HG03432 (cell line): Measurements from ENCODE around the gene OR5AL1.
"Not testable (repeated sequence)": the region's sequence is repeated elsewhere in the genome, so short reads cannot be mapped to it uniquely, and the experiment has no call there.

Source experiments
- ATAC-seq: cut with Tn5 transposase; IDR thresholded peaks from one replicate; pipeline ENCODE4 v1.9.1; 2021; ENCODE audit warnings: mild to moderate bottlenecking, moderate library complexity; ENCODE audit not compliant: unreplicated experiment

OR5AL1 gene

GRCh38 chr11:56412396-56412795 is at the start of gene OR5AL1:
Gene OR5AL1, plus strand, starts transcription at chr11:56412696.
- ATAC-seq = no peak

DNA sequence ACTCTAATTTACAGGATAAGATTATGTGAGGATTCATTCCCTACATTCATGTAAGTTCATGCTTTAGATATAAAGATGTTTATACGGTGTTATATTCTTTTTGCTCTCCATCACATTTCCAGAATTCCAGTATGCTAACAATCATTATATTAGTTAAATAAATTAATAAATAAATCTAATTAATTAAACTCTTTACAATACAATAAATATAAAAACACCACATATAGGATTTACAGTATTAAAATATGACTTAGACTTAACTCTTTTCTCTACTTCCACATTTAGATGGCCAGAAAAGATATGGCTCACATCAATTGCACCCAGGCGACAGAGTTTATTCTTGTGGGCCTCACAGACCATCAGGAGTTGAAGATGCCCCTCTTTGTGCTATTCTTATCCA is 37.2 kb upstream of the OR5AL1 start, which contains the start of gene OR8U1:
TSS of gene OR8U1 (plus strand) at position 301 of the 400 bp plus-strand sequence. CDS start at position 301, 0 bp downstream.
- no peak for ATAC-seq

- ATAC-seq = no peak
These were observed 32.4 kb upstream of the OR5AL1 start for GRCh38 chr11:56380120-56380519.

- no peak for ATAC-seq
These were observed 18.1 kb upstream of the OR5AL1 start for GRCh38 chr11:56394381-56394780.

DNA sequence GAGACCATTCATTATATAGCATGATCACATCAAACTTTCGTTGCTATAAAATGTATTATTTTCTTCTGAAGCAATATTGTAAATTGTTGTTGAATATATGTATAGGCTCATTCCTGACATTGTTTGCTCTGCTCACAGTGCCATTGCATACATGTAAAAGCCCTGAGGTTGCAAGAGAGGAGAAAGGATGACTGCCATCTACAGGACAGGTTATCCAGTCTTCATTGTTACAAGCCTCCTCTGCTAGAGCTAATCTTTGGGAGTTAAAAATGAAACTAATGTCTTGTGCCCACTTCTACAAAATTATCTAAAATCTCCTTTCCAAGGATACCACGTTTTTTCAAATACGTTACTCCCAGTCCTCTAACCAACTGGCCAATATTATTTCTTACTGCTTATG is 16.4 kb upstream of the OR5AL1 start:
- ATAC-seq = no peak

DNA sequence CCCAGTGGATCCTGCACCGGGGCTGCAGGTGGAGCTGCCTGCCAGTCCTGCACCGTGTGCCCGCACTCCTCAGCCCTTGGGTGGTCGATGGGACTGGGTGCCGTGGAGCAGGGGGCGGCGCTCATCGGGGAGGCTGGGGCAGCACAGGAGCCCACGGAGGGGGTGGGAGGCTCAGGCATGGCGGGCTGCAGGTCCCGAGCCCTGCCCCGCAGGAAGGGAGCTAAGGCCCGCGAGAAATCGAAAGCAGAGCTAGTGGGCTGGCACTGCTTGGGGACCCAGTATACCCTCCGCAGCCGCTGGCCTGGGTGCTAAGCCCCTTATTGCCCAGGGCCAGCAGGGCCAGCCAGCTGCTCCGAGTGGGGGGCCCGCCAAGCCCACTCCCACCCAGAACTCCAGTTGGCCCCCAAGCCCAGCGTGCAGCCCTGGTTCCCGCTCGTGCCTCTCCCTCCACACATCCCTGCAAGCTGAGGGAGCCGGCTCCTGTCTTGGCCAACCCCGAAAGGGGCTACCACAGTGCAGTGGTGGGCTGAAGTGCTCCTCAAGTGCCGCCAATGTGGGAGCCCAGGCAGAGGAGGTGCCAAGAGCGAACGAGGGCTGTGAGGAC is 10.5 kb upstream of the OR5AL1 start:
- ATAC-seq = not testable (repeated sequence)

DNA sequence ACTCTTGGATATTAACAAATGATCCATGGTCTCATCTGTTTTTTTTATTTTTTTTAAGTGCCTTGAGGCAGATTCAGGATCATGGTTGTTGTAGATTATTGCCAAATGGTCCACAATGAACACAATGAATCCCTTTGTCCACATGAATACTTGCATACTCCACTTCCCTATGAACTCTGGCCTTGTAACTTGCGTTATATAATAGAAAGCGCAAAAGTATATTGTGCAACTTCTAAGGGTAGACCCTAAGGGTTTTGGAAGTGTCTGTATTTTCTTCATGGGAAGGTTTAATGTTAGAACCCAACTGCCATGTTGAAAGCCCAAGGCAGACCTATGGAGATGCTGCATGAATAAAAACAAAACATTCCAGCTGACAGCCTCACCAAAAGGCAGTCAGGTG is 8.1 kb upstream of the OR5AL1 start:
- no peak for ATAC-seq

- ATAC-seq = no peak
These were observed 1.7 kb upstream of the OR5AL1 start for GRCh38 chr11:56410801-56411200.

DNA sequence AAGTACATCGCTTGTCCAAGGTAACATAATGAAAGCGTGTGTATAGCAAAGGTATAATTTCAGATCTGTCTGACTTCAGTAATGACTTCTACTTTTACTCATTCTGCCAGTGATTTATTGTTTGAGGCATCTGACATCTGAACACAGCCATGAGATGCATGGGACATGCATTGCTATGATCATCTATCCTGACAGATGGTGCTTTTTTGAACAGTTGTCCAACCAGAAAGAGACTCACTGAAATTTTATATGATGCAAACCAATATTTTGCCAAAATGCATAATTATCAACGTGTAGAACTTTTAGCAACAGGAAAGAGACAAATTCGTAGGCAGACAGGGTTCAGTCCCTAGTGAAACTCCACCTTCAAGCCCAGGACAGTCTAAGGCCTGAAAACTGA is 41.0 kb downstream of the OR5AL1 start:
- ATAC-seq = no peak

GRCh38 chr11:56457076-56457475 is 44.6 kb downstream of the OR5AL1 start:
- no peak for ATAC-seq
